GM18519 (cell line): ENCODE data around the gene HES5.
"Not testable (repeated sequence)": the region's sequence is repeated elsewhere in the genome, so short reads cannot be mapped to it uniquely, and the experiment has no call there.

Source experiments
- ATAC-seq: cut with Tn5 transposase; IDR thresholded peaks from one replicate; pipeline ENCODE4 v1.9.1; 2021; ENCODE audit warnings: mild to moderate bottlenecking, moderate library complexity; ENCODE audit not compliant: unreplicated experiment, low FRiP score

Gene HES5

DNA sequence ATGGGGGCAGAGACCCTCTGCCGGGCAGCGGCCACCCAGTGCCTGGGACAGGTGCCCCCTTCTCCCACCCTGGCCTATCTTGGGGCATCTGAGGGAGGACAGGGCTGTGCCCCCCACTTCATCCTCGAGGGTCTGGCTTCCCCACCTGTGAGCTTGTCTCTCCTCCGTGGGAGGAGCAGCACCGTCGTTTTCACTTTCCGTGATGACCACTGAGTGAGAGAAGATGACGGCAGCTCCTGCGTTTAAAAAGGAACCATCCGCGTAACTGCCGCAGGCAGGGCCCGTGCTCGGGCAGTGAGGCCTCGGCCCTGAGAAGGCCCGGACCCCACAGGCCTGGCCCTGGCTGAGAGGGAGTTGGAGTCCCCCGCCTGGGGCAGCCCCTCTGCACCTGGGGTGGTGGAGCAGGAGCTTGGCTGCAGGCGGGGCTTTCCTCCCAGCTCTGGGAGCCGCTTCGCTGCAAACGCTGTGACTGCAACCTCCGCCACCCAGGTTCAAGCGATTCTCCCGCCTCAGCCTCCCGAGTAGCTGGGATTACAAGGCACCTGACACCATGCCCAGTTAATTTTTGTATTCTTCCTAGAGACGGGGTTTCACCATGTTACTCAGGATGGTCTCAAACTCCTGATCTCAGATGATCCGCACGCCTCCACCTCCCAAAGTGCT lies 19.4 kb upstream of the HES5 start:
- not testable (repeated sequence) for ATAC-seq

GRCh38 chr1:2548068-2548589 lies 18.1 kb upstream of the HES5 start:
- ATAC-seq = no peak

DNA sequence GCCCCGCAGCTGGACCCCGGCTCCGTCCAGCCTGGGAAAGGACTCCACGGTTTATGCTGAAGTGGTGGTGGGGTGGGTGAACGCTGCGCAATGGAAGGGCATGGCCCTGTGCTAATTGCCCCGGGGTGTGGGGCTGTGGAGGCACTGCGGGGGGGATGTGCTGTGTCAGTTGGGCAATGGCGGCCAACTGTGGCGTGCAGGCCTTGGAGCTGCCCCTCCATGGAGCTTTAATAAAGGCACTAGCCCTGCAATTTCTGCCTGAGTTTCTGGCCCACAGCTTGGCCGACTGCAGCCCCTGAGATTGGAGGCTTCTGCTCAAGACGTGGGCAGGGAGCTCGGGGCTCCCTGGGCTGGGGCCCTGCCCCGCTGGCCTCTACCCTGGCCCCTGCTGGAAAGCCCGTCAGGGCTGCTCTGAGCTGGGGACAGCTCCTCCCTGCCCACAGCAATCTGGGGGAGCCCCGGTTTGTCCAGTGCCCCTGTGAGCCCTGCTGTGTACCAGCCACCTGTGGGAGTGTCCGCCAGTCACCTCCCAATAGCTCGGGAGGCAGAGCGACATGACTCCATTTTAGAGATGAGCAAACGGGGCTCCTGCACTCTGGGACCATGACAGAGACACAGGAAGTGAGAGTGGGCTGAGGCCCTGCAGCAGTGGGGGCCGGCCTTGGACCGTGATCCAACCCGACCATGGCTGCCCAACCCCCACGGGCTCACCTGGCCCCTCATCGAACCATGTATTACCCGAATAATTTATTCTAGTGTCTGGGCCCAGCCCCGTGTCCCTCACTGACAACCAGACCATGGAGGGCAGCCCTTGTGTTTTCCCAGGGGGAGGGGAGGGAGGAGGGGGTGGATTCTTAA lies 17.4 kb upstream of the HES5 start:
- ATAC-seq = no peak

- ATAC-seq = peak; percentile 13
Observed at GRCh38 chr1:2546515-2547209, 16.6 kb upstream of the HES5 start.

GRCh38 chr1:2545754-2546514 lies 15.9 kb upstream of the HES5 start:
- ATAC-seq = peak; percentile 26

DNA sequence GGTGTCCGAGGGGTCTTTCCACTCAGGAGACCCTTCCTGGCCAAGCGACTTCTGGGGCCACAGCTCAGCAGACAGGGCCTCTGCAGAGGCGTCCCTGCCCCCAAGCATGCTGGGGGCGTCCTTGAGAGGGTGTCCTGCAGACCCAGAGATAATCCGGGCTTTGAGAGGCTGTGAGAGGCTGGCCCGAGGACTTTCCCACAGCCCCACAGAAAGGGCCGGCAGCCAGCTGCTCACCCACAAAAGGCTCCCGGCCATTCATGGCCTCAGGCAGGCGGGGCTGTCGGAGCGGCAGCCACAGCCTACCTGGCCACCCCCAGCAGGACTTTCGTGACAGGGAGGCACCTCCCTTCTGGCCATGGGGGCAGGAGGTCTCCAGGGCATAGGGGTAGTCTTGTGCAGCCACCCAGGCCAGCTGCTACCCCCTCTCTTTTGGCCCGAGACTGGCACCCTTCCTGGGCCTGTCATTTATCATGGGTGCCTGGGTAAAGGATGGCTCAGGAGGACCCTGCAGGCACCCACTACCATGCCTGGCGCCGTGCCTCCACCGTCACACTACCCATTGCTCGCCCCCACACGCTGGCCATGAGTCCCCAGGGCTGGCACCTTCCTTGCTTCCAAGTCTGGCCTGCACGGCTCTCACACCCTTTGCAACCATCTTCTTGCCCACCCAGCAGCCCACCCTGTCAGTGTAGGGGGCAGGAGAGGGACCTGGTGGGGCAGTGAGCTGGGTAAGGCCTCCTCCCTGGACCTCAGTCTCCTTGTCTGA lies 15.0 kb upstream of the HES5 start:
- ATAC-seq = no peak

DNA sequence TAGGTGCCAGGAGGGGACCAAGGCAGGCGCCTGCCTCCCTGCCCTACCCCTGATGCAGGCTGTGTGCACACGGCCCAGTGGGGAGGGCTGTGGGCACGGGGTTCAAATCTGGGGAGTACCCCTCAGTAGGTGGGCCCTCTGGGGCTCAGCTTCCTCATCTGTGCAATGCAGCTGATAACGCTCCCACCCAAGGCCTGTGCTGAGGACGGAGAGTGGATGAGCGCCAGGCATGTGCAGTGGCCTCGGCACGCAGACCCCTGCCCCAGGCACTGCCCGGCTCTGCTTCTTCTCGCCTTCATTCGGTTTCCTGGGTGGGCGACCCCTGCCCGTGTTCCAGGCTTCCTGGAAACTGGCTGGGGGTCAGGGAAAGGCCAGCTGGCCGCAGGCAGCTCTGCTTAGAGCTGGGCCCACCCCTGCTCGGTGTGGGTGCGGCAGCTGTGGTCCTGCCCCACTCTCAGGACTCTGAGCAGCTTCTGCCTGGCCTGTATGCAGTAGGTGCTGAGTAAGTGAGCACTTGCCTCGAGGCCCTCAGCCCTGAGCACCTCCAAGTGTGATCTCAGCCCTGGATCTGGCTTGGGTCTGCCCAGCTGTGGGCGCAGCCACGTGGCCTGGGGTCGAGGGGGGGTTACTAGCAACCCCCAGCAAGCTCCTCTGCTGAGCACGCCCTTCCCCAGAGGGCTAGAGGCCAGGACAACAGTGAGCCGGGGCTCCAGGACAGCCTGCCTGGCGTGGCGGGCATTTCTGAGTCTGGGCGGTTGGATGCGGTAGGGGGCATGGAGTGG lies 14.2 kb upstream of the HES5 start:
- ATAC-seq = no peak

DNA sequence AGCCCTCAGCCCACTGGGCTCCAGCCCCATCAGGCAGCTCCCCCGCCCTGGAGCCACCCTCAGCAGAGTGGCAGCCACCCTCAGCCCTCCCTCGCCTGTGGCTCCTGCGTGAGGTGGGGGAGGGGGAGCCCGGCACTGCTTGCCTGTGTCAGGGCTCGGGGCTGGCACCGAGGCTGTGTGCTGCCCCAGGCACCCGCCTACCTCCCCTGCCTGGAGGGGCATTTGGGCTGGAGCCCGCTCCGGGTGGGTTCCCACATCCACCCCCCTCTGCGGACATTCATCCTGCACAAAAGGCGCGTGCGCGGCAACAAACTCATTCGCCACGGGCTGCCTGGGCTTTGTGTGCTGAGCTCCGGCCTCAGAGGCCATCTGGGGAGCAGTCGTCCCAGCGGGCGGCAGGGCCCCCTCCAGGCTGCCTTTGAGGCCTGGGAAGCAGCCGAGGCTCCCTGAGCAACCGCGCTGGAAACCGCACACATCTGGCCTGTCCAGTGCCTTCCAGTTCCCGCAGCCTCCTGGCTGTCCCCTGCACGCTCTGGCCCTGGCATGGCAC lies 13.6 kb upstream of the HES5 start:
- no peak for ATAC-seq

DNA sequence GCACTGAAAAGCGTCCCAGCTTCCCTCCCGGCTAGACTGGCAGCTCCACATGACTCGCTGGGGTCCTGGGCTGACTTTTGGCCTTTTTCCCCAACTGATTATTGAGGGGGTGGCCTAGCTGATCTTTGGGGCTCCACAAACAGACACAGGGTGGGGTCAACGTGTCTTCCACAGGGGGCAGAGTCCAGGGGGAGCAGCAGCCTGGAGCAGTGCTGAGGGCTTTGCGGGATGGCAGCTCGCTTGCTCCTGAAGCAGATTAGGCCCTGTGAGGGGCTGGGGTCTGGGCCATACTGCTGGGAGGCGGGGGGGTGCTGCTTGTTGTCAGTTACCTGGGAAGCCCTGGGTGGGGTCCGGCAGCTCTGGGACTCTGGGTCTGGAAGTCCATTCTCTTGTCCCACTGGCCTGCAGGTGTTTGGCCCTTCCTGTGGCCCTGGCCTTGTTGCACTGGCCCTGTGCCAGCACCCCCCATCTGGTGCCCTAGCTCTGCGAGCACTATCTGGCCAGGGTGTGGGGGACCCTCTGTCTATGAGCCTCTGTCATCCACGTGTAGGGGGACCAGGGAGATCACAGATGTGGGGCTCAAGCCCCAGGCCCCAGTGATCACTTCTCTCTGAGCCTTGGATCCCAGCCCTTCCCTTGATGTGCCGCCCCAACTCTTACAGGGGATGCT lies 12.3 kb upstream of the HES5 start:
- ATAC-seq = no peak

DNA sequence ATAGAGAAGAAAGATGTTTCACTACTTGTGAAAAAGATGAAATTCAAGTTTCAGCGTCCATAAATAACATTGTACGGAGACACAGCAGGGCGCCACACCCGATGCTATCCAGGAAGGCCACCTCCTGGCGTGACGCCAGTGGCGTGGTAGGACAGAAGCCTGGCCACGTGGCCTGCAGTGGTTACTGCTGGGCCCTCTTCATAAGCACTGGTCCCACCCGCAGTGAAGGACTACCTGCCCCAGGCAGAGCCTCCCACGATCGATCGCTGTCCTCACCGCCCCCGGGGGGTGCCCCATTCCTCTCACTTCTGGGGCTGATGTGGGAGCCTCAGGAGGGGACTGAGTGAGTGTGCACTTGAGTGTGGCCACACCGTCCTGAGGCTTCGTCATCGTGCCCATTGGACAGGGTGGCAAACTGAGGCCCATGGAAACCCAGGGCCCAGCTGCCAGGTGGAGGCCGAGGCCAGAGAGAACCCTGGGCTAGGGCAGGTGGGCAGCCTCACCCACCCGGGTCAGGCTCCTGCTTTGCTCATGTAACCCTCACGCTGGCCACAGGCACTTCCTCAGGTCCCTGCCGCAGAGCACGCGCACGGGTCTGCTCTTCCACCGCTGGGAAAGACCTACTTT lies 11.7 kb upstream of the HES5 start:
- ATAC-seq = no peak

GRCh38 chr1:2540816-2541492 lies 10.9 kb upstream of the HES5 start:
- ATAC-seq = no peak

DNA sequence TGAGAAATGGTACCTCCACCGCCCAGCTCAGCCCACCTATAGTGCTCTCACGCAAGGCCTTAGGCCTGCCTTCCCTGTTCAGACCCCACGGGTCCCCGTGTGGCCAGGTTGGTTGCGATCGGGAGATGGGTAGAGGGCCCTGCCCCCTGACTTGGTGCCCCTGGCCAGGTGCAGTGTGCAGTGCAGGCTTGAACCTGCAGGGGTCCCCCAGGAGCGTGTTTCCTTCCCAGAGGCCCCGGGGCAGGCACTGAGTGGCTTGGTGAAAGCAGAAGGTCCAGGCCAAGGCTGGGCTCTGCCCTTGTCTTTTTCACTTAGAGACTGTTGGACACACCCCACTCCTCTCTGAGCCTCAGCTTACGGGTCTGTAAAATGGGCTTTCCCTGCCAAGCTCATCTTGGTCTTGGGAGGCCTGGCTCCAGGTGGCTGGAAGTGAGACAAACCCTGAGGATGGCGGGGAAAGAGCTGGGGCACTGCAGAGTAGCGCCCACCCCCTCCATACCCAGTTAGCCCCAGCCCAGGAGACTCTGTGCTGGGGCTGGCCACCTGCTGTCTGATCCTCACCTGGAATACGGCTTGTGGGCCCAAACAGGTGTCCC lies 9.3 kb upstream of the HES5 start:
- no peak for ATAC-seq

DNA sequence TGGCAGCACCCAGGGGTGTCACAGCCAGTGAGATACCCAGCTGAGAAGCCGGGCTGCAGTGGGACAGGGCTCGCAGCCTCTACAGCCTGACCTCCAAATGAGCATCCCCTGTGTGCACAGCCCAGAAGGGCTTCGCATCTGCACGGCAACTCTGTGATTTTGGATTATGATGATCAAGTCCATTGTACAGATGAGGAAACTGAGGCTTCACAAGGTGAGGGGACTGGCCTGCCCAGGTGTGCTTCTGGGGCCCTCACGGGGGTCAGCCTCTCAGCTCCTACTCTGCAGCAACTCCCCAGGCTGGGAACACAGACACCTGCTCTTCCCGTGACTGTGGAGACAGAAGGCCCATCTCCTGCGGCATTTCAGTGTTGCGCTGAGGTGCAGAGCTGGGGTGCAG lies 8.8 kb upstream of the HES5 start:
- ATAC-seq = no peak

DNA sequence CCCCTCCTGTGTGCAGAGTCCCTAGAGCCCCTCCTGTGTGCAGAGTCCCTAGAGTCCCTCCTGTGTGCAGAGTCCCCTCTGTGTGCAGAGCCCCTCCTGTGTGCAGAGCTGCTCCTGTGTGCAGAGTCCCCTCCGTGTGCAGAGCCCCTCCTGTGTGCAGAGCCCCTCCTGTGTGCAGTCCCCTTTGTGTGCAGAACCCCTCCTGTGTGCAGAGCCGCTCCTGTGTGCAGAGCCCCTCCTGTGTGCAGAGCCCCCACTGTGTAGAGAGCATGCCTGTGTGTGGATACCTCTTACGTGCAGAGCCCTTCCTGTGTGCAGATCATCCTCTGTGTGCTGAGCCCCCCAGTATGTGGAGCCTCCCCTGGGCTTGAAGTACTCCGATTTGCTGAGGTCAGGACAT lies 8.3 kb upstream of the HES5 start:
- ATAC-seq = no peak

DNA sequence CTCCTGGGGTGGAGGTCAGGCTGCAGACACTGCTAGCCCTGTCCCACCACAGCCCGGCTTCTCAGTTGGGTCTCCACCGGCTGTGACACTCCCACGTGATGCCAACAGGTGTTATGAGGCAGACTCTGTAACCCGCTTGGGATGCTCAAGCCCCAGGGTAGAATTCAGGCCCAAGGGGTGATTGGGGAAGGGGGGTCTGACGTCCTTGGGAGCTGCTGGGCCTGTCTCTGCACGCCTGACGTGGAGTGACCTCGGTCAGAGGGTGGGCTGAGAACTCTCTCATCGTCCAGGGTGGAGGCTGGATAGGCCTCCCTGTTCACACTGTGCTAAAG lies 7.7 kb upstream of the HES5 start:
- no peak for ATAC-seq

DNA sequence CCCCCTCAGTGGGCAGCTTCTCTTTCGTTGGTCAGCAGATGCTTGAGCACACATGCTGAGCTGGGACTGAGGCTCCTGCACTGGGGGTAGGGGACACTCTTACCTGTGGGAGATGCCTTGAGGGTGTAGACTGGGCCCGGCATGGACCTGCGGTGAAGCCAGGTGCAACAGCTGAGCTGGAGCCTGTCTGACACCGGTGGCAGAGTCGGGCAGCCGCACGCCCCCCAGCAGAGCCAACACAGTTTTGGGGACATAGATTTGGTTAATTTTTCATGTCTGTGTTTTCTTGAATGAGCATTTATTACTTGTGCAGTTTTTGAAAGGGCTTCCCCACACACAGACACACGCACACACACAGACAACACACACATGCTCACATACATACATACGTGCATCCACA lies 5.9 kb upstream of the HES5 start:
- no peak for ATAC-seq

- ATAC-seq = no peak
Observed at GRCh38 chr1:2535455-2535854, 5.4 kb upstream of the HES5 start.
